Calu3 (cell line): Measurements from ENCODE around the gene PNISR. TPM values are rescaled to one million over a fixed set of nuclear protein-coding genes. Genes with fewer than 3 reads are reported as not detected.

ENCODE experiments used
- BruUV-seq: library from RNA; stranded (reverse); fragments of 400-500 nt; replicated peaks from 2 replicates; lab custom pipeline; 2021; lab: Mats Ljungman, UMichigan
- CTCF ChIA-PET: fragments of 300-600 bp; sonication (Branson Sonifier 250); formaldehyde crosslinking; loops from one replicate; lab custom pipeline; 2022; ENCODE audit warnings: antibody characterized with exemption; lab: Charles Lee
- DNase-seq: peaks from one replicate; pipeline ENCODE4 v3.0.0; 2022
- H3K27ac Mint-ChIP-seq: one replicate; pipeline ENCODE4 v1.8.0; 2022; ENCODE audit warnings: mixed read lengths; ENCODE audit not compliant: unreplicated experiment
- H3K27me3 Mint-ChIP-seq: one replicate; pipeline ENCODE4 v1.8.0; 2022; ENCODE audit warnings: mixed read lengths; ENCODE audit not compliant: unreplicated experiment
- H3K36me3 Mint-ChIP-seq: one replicate; pipeline ENCODE4 v1.8.0; 2022; ENCODE audit warnings: mild to moderate bottlenecking, moderate library complexity, mixed read lengths; ENCODE audit not compliant: insufficient read depth, unreplicated experiment
- H3K4me1 Mint-ChIP-seq: one replicate; pipeline ENCODE4 v1.8.0; 2022; ENCODE audit warnings: mild to moderate bottlenecking, low read depth, mixed read lengths; ENCODE audit not compliant: unreplicated experiment
- H3K4me3 Mint-ChIP-seq: one replicate; pipeline ENCODE4 v1.8.0; 2022; ENCODE audit warnings: mild to moderate bottlenecking, low read depth, moderate library complexity, mixed read lengths; ENCODE audit not compliant: unreplicated experiment
- H3K9me3 Mint-ChIP-seq: one replicate; pipeline ENCODE4 v1.8.0; 2022; ENCODE audit warnings: low read depth, mixed read lengths; ENCODE audit not compliant: unreplicated experiment
- CTCF ChIP-seq: fragments of 200-600 bp; IDR thresholded peaks from one replicate; pipeline ENCODE4 v1.8.0; 2022; ENCODE audit warnings: antibody characterized with exemption; ENCODE audit not compliant: unreplicated experiment
- intact Hi-C: fragments of 100-400 bp; cut with micrococcal nuclease; formaldehyde crosslinking; loops from one replicate; pipeline ENCODE4 v1.10.0; 2022; ENCODE audit not compliant: unreplicated experiment
- total RNA-seq: library from RNA; stranded (reverse); gene quantifications from 2 replicates; pipeline ENCODE4 v1.2.3, GENCODE V29; 2022

PNISR gene
- total RNA-seq, 1 experiment from 2014 or later, result 82.5 TPM

- H3K9me3 Mint-ChIP-seq, result no peaks in the 10 kb centered on the region
- TF ChIP-seq CTCF, result no peak
- CTCF ChIA-PET, result no interaction called here
- H3K36me3 Mint-ChIP-seq, result no peaks in the 10 kb centered on the region
- no TSS peak for BruUV-seq
- H3K4me1 Mint-ChIP-seq, result peaks cover 12% of the 10 kb centered on the region
- H3K27ac Mint-ChIP-seq, result no peak overlapping the region
- intact Hi-C loops, result no loop called here
- no peak for DNase-seq
- H3K4me3 Mint-ChIP-seq, result no peak overlapping the region
- peaks cover 64% of the 10 kb centered on the region for H3K27me3 Mint-ChIP-seq
Measured at GRCh38 chr6:99353126-99353525, 72.0 kb downstream of the PNISR start.

GRCh38 chr6:99350573-99350972 is 74.5 kb downstream of the PNISR start:
- CTCF ChIA-PET, result no interaction called here
- Mint-ChIP-seq H3K9me3 (no peaks in the 10 kb centered on the region), H3K27me3 (peaks cover 41% of the 10 kb centered on the region), H3K27ac (no peak overlapping the region), H3K4me3 (peak overlapping the region; percentile 63), H3K36me3 (no peaks in the 10 kb centered on the region), H3K4me1 (peaks cover 12% of the 10 kb centered on the region)
- intact Hi-C loops, result no loop called here
- no TSS peak for BruUV-seq
- no peak for TF ChIP-seq CTCF
- DNase-seq, result peak; percentile 26

- H3K27me3 Mint-ChIP-seq, result peaks cover 30% of the 10 kb centered on the region
- peak within 1 kb of the TSS; percentile 63 for H3K4me3 Mint-ChIP-seq
- BruUV-seq, result no TSS peak
- TF ChIP-seq CTCF, result no peak
- DNase-seq, result peak; percentile 74
- intact Hi-C loops, result loop anchor here (10.0 kb wide), 1 partner anchor 405 kb away; no protein-coding TSS in a partner anchor
- CTCF ChIA-PET, result interaction anchor here (1.0 kb wide), 1 partner anchor 15 kb away, joined by 5 read pairs; no protein-coding TSS in a partner anchor
- no peaks in the 10 kb centered on the region for H3K36me3 Mint-ChIP-seq
- H3K4me1 Mint-ChIP-seq, result peaks cover 15% of the 10 kb centered on the region
- H3K9me3 Mint-ChIP-seq, result no peaks in the 10 kb centered on the region
- no peak within 1 kb of the TSS for H3K27ac Mint-ChIP-seq
Measured at GRCh38 chr6:99349171-99350141, 75.7 kb downstream of the PNISR start, which contains the start of gene FAXC. TSS of gene FAXC (minus strand) at chr6:99349674. CDS start at chr6:99349372, 302 bp downstream.

DNA sequence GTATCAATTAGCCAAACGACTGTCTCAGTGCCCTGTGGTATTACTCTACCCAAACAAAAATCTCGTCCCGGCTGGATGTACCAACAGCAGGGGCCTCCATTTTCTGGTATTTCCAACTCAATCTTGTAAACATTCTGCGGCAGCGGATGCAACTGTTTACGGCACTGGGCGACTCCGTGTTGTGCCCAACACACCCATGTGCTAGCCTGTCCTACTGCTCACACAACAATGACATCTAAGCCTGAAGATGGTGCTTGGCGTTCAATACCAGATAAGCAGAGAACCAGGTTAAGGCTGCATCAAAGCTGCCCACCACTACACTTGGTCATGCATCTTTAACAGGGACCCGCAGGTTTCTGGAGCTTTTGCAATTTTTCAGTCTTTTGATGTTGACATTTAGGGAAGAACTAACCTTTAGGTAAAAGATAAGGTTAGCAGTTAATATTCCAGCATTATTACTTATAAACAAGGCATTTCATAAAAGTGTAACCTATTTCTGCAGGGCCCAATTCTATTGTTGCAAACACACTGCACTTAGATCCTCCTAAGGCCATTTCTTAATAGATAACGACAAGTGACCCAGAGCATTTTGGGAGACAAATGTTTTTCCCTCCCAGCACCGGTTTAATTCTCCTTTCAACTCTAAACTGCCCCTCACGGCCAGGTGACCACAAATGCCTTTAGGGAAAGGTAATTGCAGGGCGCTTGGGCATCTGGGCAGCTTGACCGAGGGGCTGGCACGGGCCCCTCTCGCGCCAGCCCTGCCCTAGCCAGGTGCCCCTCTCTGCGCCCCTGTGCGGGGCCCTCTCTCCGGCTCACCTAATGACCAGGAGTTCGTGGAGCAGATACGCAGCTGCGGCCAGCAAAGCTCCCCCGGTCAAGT is 76.6 kb downstream of the PNISR start:
- TF ChIP-seq CTCF, result no peak
- Mint-ChIP-seq H3K36me3 (no peaks in the 10 kb centered on the region), H3K27me3 (peaks cover 28% of the 10 kb centered on the region), H3K4me1 (peaks cover 24% of the 10 kb centered on the region), H3K4me3 (no peak overlapping the region), H3K27ac (no peak overlapping the region), H3K9me3 (no peaks in the 10 kb centered on the region)
- no peak for DNase-seq
- CTCF ChIA-PET, result no interaction called here
- intact Hi-C loops, result loop anchor here (10.0 kb wide), 1 partner anchor 406 kb away; no protein-coding TSS in a partner anchor
- no TSS peak for BruUV-seq
